Parathyroid adenoma (tissue), 2 donors: ENCODE measurements around the gene PGM3.

Source experiments
- H2AFZ ChIP-seq: fragments of 300-600 bp; sonication (generic); one replicate; pipeline ENCODE4 v1.7.0; 2017; ENCODE audit warnings: antibody characterized with exemption, mild to moderate bottlenecking
- H3K27ac ChIP-seq: fragments of 300-600 bp; sonication (generic); one replicate; pipeline ENCODE4 v1.7.0; 2017
- H3K27me3 ChIP-seq: fragments of 300-600 bp; sonication (generic); one replicate; pipeline ENCODE4 v1.7.0; 2017; ENCODE audit warnings: low read length; ENCODE audit not compliant: control insufficient read depth, insufficient read depth
- H3K36me3 ChIP-seq: fragments of 300-600 bp; sonication (generic); one replicate; pipeline ENCODE4 v1.7.0; 2017; ENCODE audit warnings: low read length; ENCODE audit not compliant: control insufficient read depth, insufficient read depth
- H3K4me1 ChIP-seq: fragments of 300-600 bp; sonication (generic); one replicate; pipeline ENCODE4 v1.7.0; 2017; ENCODE audit warnings: control low read depth
- H3K4me2 ChIP-seq: fragments of 300-600 bp; sonication (generic); one replicate; pipeline ENCODE4 v1.7.0; 2017; ENCODE audit warnings: low read length
- H3K4me3 ChIP-seq: fragments of 300-600 bp; sonication (generic); one replicate; pipeline ENCODE4 v1.7.0; 2017; ENCODE audit warnings: low read depth, low read length
- H3K79me2 ChIP-seq: fragments of 300-600 bp; sonication (generic); one replicate; pipeline ENCODE4 v1.7.0; 2017; ENCODE audit warnings: control low read depth
- H3K9ac ChIP-seq: fragments of 300-600 bp; sonication (generic); one replicate; pipeline ENCODE4 v1.7.0; 2017; ENCODE audit warnings: mild to moderate bottlenecking
- H3K9me3 ChIP-seq: fragments of 300-600 bp; sonication (generic); one replicate; pipeline ENCODE4 v1.7.0; 2017; ENCODE audit warnings: low read length; ENCODE audit not compliant: control insufficient read depth
- CTCF ChIP-seq: fragments of 300-600 bp; sonication (generic); IDR thresholded peaks from one replicate; pipeline ENCODE4 v1.7.0; 2017; ENCODE audit warnings: antibody characterized with exemption, mild to moderate bottlenecking
- donor health status: primary hyperparathyroidism.

Gene PGM3

GRCh38 chr6:83202031-83202430 lies 9.0 kb upstream of the PGM3 start:
- H3K4me1 ChIP-seq = no peaks in the 10 kb centered on the region
- H3K9me3 ChIP-seq = no peaks in the 10 kb centered on the region
- no peak overlapping the region for H3K27ac ChIP-seq
- H3K36me3 ChIP-seq = no peaks in the 10 kb centered on the region
- no peak overlapping the region for H3K9ac ChIP-seq
- no peaks in the 10 kb centered on the region for H3K79me2 ChIP-seq
- H2AFZ ChIP-seq = no peak overlapping the region
- H3K4me2 ChIP-seq = no peak overlapping the region
- no peak overlapping the region for H3K4me3 ChIP-seq
- no peaks in the 10 kb centered on the region for H3K27me3 ChIP-seq
- no peak for TF ChIP-seq CTCF

GRCh38 chr6:83199863-83200225 lies 6.8 kb upstream of the PGM3 start:
- H3K79me2 ChIP-seq = no peaks in the 10 kb centered on the region
- H3K9ac ChIP-seq = no peak overlapping the region
- H3K36me3 ChIP-seq = no peaks in the 10 kb centered on the region
- TF ChIP-seq CTCF = no peak
- H3K9me3 ChIP-seq = no peaks in the 10 kb centered on the region
- no peaks in the 10 kb centered on the region for H3K27me3 ChIP-seq
- no peak overlapping the region for H3K4me2 ChIP-seq
- no peaks in the 10 kb centered on the region for H3K4me1 ChIP-seq
- H3K4me3 ChIP-seq = no peak overlapping the region
- no peak overlapping the region for H2AFZ ChIP-seq
- no peak overlapping the region for H3K27ac ChIP-seq

- no peaks in the 10 kb centered on the region for H3K27me3 ChIP-seq
- no peak overlapping the region for H3K27ac ChIP-seq
- H3K4me1 ChIP-seq = no peaks in the 10 kb centered on the region
- no peak overlapping the region for H3K4me3 ChIP-seq
- TF ChIP-seq CTCF = no peak
- no peak overlapping the region for H3K9ac ChIP-seq
- H3K79me2 ChIP-seq = no peaks in the 10 kb centered on the region
- no peaks in the 10 kb centered on the region for H3K36me3 ChIP-seq
- H3K4me2 ChIP-seq = no peak overlapping the region
- H3K9me3 ChIP-seq = no peaks in the 10 kb centered on the region
- no peak overlapping the region for H2AFZ ChIP-seq
Measured at GRCh38 chr6:83199173-83199862, 6.3 kb upstream of the PGM3 start.

GRCh38 chr6:83198486-83199172 lies 5.6 kb upstream of the PGM3 start:
- TF ChIP-seq CTCF = no peak
- Histone ChIP-seq H3K36me3 (no peaks in the 10 kb centered on the region), H2AFZ (no peak overlapping the region), H3K4me3 (no peak overlapping the region), H3K9me3 (no peaks in the 10 kb centered on the region), H3K9ac (no peak overlapping the region), H3K4me1 (no peaks in the 10 kb centered on the region), H3K79me2 (no peaks in the 10 kb centered on the region), H3K27ac (no peak overlapping the region), H3K27me3 (no peaks in the 10 kb centered on the region), H3K4me2 (no peak overlapping the region)
